ENCODE results near the gene ATP5F1B. TPM values are rescaled to one million over a fixed set of nuclear protein-coding genes. Genes with fewer than 3 reads are reported as not detected.

ATP5F1B gene
- total and polyA plus RNA-seq, 9 of the 15 experiments (the other 6 are each of a cell fraction or from before 2014, with no cell fraction given): 908 to 3,125 (median 1,482) TPM

DNA sequence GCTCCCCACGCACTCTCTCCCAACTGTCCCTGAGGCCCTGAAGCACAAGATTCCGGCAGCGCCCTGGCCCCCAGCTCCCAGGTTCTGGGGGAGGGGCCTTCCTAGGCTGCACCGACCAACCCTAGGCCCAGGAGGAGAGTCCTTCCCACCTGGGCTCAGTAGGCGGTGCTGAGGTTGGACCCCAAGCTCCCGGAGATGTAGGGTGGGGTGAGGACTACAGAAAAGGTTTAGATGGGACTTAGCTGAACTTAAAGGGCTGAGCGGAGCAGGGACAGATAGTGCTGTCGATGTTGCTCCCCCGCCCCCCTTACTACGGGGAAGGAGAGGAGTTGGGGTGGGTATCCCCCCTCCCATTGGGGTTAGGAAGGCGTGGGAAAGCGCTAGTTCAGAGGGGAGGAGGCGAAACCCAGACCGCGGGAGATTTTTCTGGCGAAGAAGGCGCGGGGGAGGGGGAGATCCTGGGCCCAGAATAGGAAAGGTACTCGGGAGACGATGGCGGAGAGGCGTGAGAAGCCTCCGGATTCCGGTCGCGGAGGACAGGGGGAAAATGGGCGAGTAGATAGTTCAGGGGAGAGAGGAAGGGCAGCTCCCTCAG, 11.4 kb downstream of the ATP5F1B start (continued):
- TF ChIP-seq HSF4 (CRISPR knock-in tag; IDR thresholded peaks at IDR 0.05; ENCODE audit: borderline replicate concordance): no peak
- no peak for TF ChIP-seq KAT2B (IDR thresholded peaks at IDR 0.05; ENCODE audit: low read depth, low read length)
- no peak for TF ChIP-seq ZNF232 (CRISPR knock-in tag; IDR thresholded peaks at IDR 0.05)
- TF ChIP-seq, protein P1, sequence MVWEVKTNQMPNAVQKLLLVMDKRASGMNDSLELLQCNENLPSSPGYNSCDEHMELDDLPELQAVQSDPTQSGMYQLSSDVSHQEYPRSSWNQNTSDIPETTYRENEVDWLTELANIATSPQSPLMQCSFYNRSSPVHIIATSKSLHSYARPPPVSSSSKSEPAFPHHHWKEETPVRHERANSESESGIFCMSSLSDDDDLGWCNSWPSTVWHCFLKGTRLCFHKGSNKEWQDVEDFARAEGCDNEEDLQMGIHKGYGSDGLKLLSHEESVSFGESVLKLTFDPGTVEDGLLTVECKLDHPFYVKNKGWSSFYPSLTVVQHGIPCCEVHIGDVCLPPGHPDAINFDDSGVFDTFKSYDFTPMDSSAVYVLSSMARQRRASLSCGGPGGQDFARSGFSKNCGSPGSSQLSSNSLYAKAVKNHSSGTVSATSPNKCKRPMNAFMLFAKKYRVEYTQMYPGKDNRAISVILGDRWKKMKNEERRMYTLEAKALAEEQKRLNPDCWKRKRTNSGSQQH (CRISPR knock-in tag; IDR thresholded peaks at IDR 0.05): no peak
- TF ChIP-seq BRF2 (IDR thresholded peaks at IDR 0.05; ENCODE audit: borderline replicate concordance, insufficient read depth, insufficient read length): no peak
- no peak for TF ChIP-seq ZNF318 (IDR thresholded peaks at IDR 0.05; ENCODE audit: borderline replicate concordance in 1 of 2, low read depth in 1 of 2)
- no peak; the same call in 1 of the 2 replicates for TF ChIP-seq NCOR1 (IDR thresholded peaks at IDR 0.05)
- no peak for TF ChIP-seq SETDB1 (IDR thresholded peaks at IDR 0.05; ENCODE audit: low read length)
- TF ChIP-seq, protein P2, sequence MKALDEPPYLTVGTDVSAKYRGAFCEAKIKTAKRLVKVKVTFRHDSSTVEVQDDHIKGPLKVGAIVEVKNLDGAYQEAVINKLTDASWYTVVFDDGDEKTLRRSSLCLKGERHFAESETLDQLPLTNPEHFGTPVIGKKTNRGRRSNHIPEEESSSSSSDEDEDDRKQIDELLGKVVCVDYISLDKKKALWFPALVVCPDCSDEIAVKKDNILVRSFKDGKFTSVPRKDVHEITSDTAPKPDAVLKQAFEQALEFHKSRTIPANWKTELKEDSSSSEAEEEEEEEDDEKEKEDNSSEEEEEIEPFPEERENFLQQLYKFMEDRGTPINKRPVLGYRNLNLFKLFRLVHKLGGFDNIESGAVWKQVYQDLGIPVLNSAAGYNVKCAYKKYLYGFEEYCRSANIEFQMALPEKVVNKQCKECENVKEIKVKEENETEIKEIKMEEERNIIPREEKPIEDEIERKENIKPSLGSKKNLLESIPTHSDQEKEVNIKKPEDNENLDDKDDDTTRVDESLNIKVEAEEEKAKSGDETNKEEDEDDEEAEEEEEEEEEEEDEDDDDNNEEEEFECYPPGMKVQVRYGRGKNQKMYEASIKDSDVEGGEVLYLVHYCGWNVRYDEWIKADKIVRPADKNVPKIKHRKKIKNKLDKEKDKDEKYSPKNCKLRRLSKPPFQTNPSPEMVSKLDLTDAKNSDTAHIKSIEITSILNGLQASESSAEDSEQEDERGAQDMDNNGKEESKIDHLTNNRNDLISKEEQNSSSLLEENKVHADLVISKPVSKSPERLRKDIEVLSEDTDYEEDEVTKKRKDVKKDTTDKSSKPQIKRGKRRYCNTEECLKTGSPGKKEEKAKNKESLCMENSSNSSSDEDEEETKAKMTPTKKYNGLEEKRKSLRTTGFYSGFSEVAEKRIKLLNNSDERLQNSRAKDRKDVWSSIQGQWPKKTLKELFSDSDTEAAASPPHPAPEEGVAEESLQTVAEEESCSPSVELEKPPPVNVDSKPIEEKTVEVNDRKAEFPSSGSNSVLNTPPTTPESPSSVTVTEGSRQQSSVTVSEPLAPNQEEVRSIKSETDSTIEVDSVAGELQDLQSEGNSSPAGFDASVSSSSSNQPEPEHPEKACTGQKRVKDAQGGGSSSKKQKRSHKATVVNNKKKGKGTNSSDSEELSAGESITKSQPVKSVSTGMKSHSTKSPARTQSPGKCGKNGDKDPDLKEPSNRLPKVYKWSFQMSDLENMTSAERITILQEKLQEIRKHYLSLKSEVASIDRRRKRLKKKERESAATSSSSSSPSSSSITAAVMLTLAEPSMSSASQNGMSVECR (CRISPR knock-in tag; IDR thresholded peaks at IDR 0.05): peak; percentile 46; the same call in 1 of the 2 replicates
- TF ChIP-seq ZNF583 (CRISPR knock-in tag; IDR thresholded peaks at IDR 0.05): 0 out of 2 replicates have a peak, but pooled peaks have one; percentile 21
- no peak for TF ChIP-seq ATF1 (CRISPR knock-in tag; IDR thresholded peaks at IDR 0.05)
- TF ChIP-seq ATF1 (tag; IDR thresholded peaks at IDR 0.05): peak; percentile 22
